Neural cell (in vitro differentiated cells): ENCODE results near the gene HJV. TPM values are rescaled to one million over a fixed set of nuclear protein-coding genes. Genes with fewer than 3 reads are reported as not detected.
"Not testable (repeated sequence)": the region's sequence is repeated elsewhere in the genome, so short reads cannot be mapped to it uniquely, and the experiment has no call there.

Source experiments
- H2AFZ ChIP-seq: fragments of 200-600, 300-800 bp; sonication (generic), shearing (Covaris generic); 2 replicates; pipeline ENCODE4 v1.6.0; 2014; ENCODE audit warnings: low read depth, mild to moderate bottlenecking, antibody characterized with exemption, low read length, moderate library complexity
- H3F3A ChIP-seq: fragments of 200-600 bp; shearing (Covaris generic); 2 replicates; pipeline ENCODE4 v1.6.1; 2016; ENCODE audit warnings: mild to moderate bottlenecking, moderate library complexity, mixed read lengths, antibody characterized with exemption, low read length; ENCODE audit not compliant: insufficient read depth, poor library complexity, severe bottlenecking
- H3K27ac ChIP-seq: fragments of 200-600, 300-800 bp; sonication (generic), shearing (Covaris generic); 2 replicates; pipeline ENCODE4 v1.5.1; 2014; ENCODE audit warnings: mild to moderate bottlenecking, low read length, moderate library complexity
- H3K27me3 ChIP-seq: fragments of 300-800, 200-600 bp; sonication (generic), shearing (Covaris generic); 2 replicates; pipeline ENCODE4 v1.6.0; 2014; ENCODE audit warnings: mild to moderate bottlenecking, low read depth, low read length, moderate library complexity; ENCODE audit not compliant: insufficient read depth
- H3K36me3 ChIP-seq: fragments of 300-800, 200-600 bp; sonication (generic), shearing (Covaris generic); 2 replicates; pipeline ENCODE4 v1.5.1; 2014; ENCODE audit warnings: mild to moderate bottlenecking, antibody characterized with exemption, low read length, moderate library complexity; ENCODE audit not compliant: insufficient read depth
- H3K4me2 ChIP-seq: fragments of 300-800, 200-600 bp; sonication (generic), shearing (Covaris generic); 2 replicates; pipeline ENCODE4 v1.6.0; 2014; ENCODE audit warnings: mild to moderate bottlenecking, low read length
- H3K4me3 ChIP-seq: fragments of 300-800, 200-600 bp; sonication (generic), shearing (Covaris generic); 2 replicates; pipeline ENCODE4 v1.5.1; 2014; ENCODE audit warnings: mild to moderate bottlenecking, low read length, moderate library complexity
- H3K79me2 ChIP-seq: fragments of 200-600 bp; shearing (Covaris generic); replicated peaks from 2 replicates; pipeline ENCODE4 v1.6.0; 2014; ENCODE audit warnings: mild to moderate bottlenecking, low read length, moderate library complexity; ENCODE audit not compliant: insufficient read depth
- H3K9ac ChIP-seq: fragments of 300-800, 200-600 bp; sonication (generic), shearing (Covaris generic); 2 replicates; pipeline ENCODE4 v1.6.1; 2016; ENCODE audit warnings: mild to moderate bottlenecking, low read length, mixed read lengths
- H3K9me2 ChIP-seq: fragments of 200-600 bp; shearing (Covaris generic); 2 replicates; pipeline ENCODE4 v1.6.1; 2016; ENCODE audit warnings: mild to moderate bottlenecking, low read length, mixed read lengths; ENCODE audit not compliant: insufficient read depth
- H3K9me3 ChIP-seq: fragments of 200-600, 300-800 bp; sonication (generic), shearing (Covaris generic); 2 replicates; pipeline ENCODE4 v1.6.1; 2016; ENCODE audit warnings: mild to moderate bottlenecking, mixed run types, low read length, moderate library complexity, mixed read lengths
- H4K20me1 ChIP-seq: fragments of 200-600 bp; shearing (Covaris generic); 2 replicates; pipeline ENCODE4 v1.6.1; 2016; ENCODE audit warnings: mild to moderate bottlenecking, mixed run types; ENCODE audit not compliant: insufficient read depth
- EP300 ChIP-seq: fragments of 450-650 bp; conservative IDR thresholded peaks from 2 replicates; pipeline ENCODE4 v1.6.1; 2014; ENCODE audit warnings: antibody characterized with exemption, mild to moderate bottlenecking, moderate library complexity; ENCODE audit not compliant: poor library complexity, severe bottlenecking
- EZH2 ChIP-seq: fragments of 200-600, 300-800 bp; shearing (Covaris generic), sonication (generic); IDR thresholded peaks from 2 replicates; pipeline ENCODE4 v1.6.1; 2014; ENCODE audit warnings: antibody characterized with exemption, low read length, borderline replicate concordance, mild to moderate bottlenecking; ENCODE audit not compliant: insufficient read depth, poor library complexity, severe bottlenecking
- MXI1 ChIP-seq: fragments of 450-650 bp; conservative IDR thresholded peaks from 2 replicates; pipeline ENCODE4 v1.6.1; 2014; ENCODE audit warnings: antibody characterized with exemption, mild to moderate bottlenecking; ENCODE audit not compliant: poor library complexity, severe bottlenecking
- POLR2AphosphoS5 ChIP-seq: IDR thresholded peaks from 2 replicates; pipeline ENCODE4 v1.6.1; 2012
- RAD21 ChIP-seq: fragments of 450-650 bp; conservative IDR thresholded peaks from 2 replicates; pipeline ENCODE4 v1.6.1; 2014; ENCODE audit warnings: antibody characterized with exemption, mild to moderate bottlenecking, moderate library complexity
- SMC3 ChIP-seq: fragments of 450-650 bp; conservative IDR thresholded peaks from 2 replicates; pipeline ENCODE4 v1.6.1; 2014; ENCODE audit warnings: antibody characterized with exemption, mild to moderate bottlenecking, moderate library complexity; ENCODE audit not compliant: poor library complexity
- TAF1 ChIP-seq: IDR thresholded peaks from 2 replicates; pipeline ENCODE4 v1.6.1; 2012; ENCODE audit warnings: low read depth
- polyA minus RNA-seq: library from RNA; depleted of rRNA, polyadenylated mRNA; stranded (reverse); fragments of >200 nt; gene quantifications from 2 replicates; pipeline ENCODE4 v1.2.3, GENCODE V29; 2014
- polyA plus RNA-seq: library from polyadenylated mRNA; depleted of rRNA; stranded (reverse); fragments of >200 nt; gene quantifications from 2 replicates; pipeline ENCODE4 v1.2.3, GENCODE V29; 2014
- TF ChIP-seq, protein P1 (sequence below): fragments of 450-650 bp; IDR thresholded peaks from 2 replicates; pipeline ENCODE4 v1.5.1; 2014; ENCODE audit warnings: antibody characterized with exemption, mild to moderate bottlenecking, moderate library complexity; ENCODE audit not compliant: poor library complexity, severe bottlenecking
- TF ChIP-seq, protein P2 (sequence below): IDR thresholded peaks from 2 replicates; pipeline ENCODE4 v1.6.1; 2012; ENCODE audit warnings: borderline replicate concordance

The HJV gene, protein sequence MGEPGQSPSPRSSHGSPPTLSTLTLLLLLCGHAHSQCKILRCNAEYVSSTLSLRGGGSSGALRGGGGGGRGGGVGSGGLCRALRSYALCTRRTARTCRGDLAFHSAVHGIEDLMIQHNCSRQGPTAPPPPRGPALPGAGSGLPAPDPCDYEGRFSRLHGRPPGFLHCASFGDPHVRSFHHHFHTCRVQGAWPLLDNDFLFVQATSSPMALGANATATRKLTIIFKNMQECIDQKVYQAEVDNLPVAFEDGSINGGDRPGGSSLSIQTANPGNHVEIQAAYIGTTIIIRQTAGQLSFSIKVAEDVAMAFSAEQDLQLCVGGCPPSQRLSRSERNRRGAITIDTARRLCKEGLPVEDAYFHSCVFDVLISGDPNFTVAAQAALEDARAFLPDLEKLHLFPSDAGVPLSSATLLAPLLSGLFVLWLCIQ
- polyA plus RNA-seq (not detected in 2 replicates), polyA minus RNA-seq (0.49 TPM in 1 of 2 replicates, not detected in the other)

DNA sequence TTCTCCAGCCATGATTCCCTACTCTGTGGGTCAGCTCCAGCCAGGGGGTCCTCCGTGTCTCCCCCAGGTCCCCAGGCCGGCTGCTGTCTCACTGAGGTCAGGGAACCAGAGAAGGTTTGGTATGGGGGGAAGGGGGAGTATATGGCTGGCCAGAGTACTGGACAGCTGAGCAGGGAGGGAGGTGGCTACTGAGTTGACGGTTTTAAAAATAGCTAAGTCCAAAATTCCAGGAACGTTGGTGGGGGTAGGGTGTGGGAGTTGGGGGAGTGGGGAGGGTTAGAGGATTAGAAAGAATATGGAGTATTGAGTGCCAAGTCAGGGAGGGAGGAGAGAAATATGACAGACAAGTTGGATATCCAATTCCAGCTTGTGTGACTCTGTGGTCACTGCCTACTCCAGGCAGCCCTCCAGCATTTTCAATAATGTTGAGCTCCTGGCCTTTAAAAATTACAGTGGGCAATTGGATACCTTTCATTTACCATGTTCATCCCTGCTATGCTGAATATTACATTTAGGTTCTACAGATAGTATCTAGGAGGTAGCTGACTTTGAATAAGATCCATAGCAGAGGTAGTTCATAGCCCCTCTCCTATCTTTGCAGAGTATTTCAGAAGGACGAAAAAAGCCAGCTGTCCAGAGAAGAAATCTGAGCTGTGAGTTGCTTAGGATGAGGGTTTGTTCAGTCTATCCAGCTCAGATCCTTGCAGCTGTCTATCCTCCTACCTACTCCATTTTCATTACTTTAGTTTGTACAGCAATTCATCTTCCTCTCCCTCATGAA lies at the start of gene HJV:
TSS of gene HJV (minus strand) at position 114 of the 781 bp plus-strand sequence. CDS start 1,504 bp downstream, outside the sequence.
- no peaks in the 10 kb centered on the region for H4K20me1 ChIP-seq
- TF ChIP-seq SMC3 (no peak), TAF1 (no peak), EZH2 (no peak), MXI1 (no peak)
- TF ChIP-seq, protein P1, sequence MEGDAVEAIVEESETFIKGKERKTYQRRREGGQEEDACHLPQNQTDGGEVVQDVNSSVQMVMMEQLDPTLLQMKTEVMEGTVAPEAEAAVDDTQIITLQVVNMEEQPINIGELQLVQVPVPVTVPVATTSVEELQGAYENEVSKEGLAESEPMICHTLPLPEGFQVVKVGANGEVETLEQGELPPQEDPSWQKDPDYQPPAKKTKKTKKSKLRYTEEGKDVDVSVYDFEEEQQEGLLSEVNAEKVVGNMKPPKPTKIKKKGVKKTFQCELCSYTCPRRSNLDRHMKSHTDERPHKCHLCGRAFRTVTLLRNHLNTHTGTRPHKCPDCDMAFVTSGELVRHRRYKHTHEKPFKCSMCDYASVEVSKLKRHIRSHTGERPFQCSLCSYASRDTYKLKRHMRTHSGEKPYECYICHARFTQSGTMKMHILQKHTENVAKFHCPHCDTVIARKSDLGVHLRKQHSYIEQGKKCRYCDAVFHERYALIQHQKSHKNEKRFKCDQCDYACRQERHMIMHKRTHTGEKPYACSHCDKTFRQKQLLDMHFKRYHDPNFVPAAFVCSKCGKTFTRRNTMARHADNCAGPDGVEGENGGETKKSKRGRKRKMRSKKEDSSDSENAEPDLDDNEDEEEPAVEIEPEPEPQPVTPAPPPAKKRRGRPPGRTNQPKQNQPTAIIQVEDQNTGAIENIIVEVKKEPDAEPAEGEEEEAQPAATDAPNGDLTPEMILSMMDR = no peak
- H3K27me3 ChIP-seq = peaks cover 17% of the 10 kb centered on the region
- H3K36me3 ChIP-seq = no peaks in the 10 kb centered on the region
- no peak within 1 kb of the TSS for H3K27ac ChIP-seq
- H3F3A ChIP-seq = no peaks in the 10 kb centered on the region
- H3K4me2 ChIP-seq = no peak within 1 kb of the TSS
- no peaks in the 10 kb centered on the region for H3K79me2 ChIP-seq
- H3K9me3 ChIP-seq = no peaks in the 10 kb centered on the region
- H2AFZ ChIP-seq = no peak within 1 kb of the TSS
- H3K4me3 ChIP-seq = no peak within 1 kb of the TSS
- H3K9me2 ChIP-seq = no peaks in the 10 kb centered on the region
- no peak within 1 kb of the TSS for H3K9ac ChIP-seq

DNA sequence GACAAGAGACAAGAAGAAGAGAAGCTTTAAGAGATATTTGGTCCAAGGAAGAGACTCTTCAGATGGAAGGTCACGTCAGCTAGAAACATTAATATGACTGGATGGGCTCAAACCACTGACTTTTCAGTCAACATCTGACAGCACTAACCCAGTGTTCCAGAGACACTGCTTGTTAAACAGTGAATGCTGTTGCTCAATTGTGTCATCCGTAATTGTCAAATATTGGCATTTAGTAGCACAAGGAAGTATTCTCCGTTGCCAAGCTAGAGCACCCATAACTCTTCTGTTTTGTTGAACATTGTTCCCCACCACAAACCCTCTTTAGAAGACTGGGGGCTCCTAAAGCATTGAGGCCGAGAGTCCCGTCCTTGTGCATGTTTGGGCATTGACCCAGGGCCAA lies 37.6 kb upstream of the HJV start:
- H3K27me3 ChIP-seq, H3K27ac ChIP-seq, H3K36me3 ChIP-seq, H3F3A ChIP-seq, H3K9me3 ChIP-seq, H3K4me2 ChIP-seq, H3K4me3 ChIP-seq, H4K20me1 ChIP-seq, H3K79me2 ChIP-seq, H2AFZ ChIP-seq, H3K9me2 ChIP-seq, H3K9ac ChIP-seq: not testable (repeated sequence)

DNA sequence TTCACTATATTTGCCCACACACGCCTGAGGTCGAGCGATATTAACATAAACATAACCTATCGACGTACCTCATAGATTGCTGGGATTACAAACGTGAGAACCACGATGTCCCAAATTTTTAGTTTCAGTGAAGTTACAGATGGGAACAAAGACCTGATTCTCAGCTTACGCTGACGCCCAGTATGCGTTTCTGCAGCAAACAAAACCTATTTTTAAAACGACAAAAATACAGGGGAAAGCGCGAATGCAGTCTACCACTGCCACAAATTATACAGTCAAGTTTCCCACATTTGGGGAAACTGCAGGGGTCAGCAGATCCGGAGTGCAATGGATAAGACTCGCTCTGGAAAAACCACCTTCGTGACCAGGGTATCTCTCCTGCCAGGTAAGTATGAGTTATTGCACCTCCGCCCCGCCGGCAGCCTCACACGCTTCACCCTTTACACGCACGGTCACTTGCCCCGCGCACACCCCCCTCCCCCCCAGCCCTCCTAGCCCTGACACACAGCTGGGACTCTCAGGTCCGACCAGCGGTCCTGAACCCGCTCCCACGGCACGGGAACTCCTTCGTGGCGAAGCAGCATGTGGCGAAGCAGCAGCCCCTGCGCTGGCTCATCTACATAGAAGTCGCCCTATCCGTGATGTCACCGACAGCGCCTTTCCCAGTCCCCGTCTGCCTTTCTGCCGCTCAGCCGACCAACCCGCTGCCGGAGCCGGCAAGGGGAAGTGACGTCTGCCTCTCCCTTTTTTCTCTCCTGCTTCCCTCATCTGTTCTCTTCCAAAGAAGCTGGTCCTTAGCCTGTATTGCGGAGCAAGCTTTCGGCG lies 30.5 kb upstream of the HJV start:
- TF ChIP-seq TAF1 (peak; percentile 47), POLR2AphosphoS5 (peak; percentile 100), EP300 (peak; percentile 45), RAD21 (peak; percentile 15), MXI1 (peak; percentile 55)
- TF ChIP-seq, protein P2, sequence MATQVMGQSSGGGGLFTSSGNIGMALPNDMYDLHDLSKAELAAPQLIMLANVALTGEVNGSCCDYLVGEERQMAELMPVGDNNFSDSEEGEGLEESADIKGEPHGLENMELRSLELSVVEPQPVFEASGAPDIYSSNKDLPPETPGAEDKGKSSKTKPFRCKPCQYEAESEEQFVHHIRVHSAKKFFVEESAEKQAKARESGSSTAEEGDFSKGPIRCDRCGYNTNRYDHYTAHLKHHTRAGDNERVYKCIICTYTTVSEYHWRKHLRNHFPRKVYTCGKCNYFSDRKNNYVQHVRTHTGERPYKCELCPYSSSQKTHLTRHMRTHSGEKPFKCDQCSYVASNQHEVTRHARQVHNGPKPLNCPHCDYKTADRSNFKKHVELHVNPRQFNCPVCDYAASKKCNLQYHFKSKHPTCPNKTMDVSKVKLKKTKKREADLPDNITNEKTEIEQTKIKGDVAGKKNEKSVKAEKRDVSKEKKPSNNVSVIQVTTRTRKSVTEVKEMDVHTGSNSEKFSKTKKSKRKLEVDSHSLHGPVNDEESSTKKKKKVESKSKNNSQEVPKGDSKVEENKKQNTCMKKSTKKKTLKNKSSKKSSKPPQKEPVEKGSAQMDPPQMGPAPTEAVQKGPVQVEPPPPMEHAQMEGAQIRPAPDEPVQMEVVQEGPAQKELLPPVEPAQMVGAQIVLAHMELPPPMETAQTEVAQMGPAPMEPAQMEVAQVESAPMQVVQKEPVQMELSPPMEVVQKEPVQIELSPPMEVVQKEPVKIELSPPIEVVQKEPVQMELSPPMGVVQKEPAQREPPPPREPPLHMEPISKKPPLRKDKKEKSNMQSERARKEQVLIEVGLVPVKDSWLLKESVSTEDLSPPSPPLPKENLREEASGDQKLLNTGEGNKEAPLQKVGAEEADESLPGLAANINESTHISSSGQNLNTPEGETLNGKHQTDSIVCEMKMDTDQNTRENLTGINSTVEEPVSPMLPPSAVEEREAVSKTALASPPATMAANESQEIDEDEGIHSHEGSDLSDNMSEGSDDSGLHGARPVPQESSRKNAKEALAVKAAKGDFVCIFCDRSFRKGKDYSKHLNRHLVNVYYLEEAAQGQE = peak; percentile 92
- not testable (repeated sequence) for H3F3A ChIP-seq, H3K27me3 ChIP-seq, H3K79me2 ChIP-seq, H3K9me2 ChIP-seq, H4K20me1 ChIP-seq, H3K9me3 ChIP-seq, H3K36me3 ChIP-seq
- H2AFZ ChIP-seq = peak overlapping the region; percentile 27
- H3K9ac ChIP-seq = peak overlapping the region; percentile 66
- peak overlapping the region; percentile 61 for H3K4me3 ChIP-seq
- H3K4me2 ChIP-seq = peak overlapping the region; percentile 46
- H3K27ac ChIP-seq = peak overlapping the region; percentile 80
